ENCODE measurements around the gene NSD2. TPM values are rescaled to one million over a fixed set of nuclear protein-coding genes. Genes with fewer than 3 reads are reported as not detected.

NSD2 gene
- total RNA-seq, 4 donors from 2014 or later = 56.0 to 255 (median 98.9) TPM

DNA sequence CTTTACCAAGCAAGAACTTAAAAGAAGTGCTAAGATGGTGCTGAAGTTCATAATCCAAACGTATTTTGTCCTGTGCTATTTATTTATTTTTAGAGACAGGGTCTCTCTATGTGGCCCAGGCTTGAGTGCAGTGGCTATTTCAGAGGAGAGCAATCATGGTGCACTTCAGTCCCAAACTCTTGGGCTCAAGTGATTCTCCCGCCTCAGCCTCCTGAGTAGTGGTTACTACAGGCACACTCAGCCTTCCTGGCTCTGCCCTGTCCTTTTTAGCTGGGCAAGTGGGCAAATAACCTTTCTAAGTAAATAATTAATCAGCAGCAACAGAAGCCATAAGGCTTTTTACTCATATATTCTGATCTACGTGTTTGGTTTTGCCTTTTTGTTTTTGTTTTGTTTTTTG is 2.6 kb downstream of the NSD2 start:
- TF ChIP-seq, protein P1, sequence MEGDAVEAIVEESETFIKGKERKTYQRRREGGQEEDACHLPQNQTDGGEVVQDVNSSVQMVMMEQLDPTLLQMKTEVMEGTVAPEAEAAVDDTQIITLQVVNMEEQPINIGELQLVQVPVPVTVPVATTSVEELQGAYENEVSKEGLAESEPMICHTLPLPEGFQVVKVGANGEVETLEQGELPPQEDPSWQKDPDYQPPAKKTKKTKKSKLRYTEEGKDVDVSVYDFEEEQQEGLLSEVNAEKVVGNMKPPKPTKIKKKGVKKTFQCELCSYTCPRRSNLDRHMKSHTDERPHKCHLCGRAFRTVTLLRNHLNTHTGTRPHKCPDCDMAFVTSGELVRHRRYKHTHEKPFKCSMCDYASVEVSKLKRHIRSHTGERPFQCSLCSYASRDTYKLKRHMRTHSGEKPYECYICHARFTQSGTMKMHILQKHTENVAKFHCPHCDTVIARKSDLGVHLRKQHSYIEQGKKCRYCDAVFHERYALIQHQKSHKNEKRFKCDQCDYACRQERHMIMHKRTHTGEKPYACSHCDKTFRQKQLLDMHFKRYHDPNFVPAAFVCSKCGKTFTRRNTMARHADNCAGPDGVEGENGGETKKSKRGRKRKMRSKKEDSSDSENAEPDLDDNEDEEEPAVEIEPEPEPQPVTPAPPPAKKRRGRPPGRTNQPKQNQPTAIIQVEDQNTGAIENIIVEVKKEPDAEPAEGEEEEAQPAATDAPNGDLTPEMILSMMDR (IDR thresholded peaks at IDR 0.05) = no peak
- peak in 1 of 2 donors; percentile 14 for TF ChIP-seq POLR2A (IDR thresholded peaks at IDR 0.05)
- Histone ChIP-seq H3K27me3 (no peaks in the 10 kb centered on the region), H3K9me3 (no peaks in the 10 kb centered on the region), H3K4me3 (no peak overlapping the region), H3K27ac (peak overlapping the region in 2 of 4 donors; percentile 2 to 97), H3K36me3 (no peaks in the 10 kb centered on the region), H3K4me1 (peaks cover 0 to 34% (median 5%) of the 10 kb centered on the region in 4 donors)
- peak in 1 of 3 donors; percentile 22 for DNase-seq

DNA sequence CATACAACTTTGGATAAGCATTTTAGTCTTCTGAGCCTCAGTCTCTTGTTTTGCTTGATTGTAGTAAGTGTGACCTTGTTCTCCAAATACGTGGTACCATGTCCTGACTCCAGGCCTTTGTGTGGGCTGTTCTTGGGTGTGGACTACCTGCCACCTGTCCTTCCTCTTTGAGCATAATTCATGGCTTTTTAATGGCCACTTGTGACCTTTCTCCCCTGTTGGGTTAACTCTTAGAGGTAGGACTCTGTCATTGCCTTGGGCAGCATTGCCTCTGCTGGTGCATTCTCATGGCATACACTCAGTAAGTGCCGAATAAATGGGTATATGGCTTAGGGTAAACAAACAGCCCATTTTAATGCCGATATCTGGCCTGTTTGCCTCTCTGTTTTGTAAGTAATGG is 3.0 kb downstream of the NSD2 start:
- Histone ChIP-seq H3K27me3 (no peaks in the 10 kb centered on the region), H3K4me3 (no peak overlapping the region), H3K27ac (peak overlapping the region in 2 of 4 donors; percentile 2 to 97), H3K9me3 (no peaks in the 10 kb centered on the region), H3K36me3 (no peaks in the 10 kb centered on the region), H3K4me1 (peaks cover 0 to 30% (median 3%) of the 10 kb centered on the region in 4 donors)
- DNase-seq = peak in 1 of 3 donors; percentile 34
- TF ChIP-seq, protein P1 (IDR thresholded peaks at IDR 0.05) = peak in 2 of 6 experiments; percentile 6 to 18
- no peak for TF ChIP-seq POLR2A (IDR thresholded peaks at IDR 0.05)

DNA sequence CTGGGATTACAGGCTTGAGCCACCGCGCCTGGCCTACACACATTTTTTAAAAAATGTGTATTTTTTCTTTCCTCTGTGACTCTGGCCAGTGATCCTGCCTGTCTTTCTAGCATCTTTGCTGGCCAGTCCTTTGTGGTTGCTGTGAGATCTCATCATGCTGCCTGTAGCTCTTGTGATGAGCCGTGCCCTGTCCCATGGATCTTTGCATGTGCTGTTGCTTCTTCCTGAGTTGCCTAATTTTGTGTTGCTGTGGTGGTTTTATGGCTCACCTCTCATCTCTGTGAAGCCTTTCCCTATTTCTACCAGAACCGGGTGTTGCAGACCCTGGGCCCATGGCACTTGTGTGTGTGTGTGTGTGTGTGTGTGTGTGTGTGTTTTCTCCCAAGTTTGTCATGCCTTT is 8.3 kb downstream of the NSD2 start:
- Histone ChIP-seq H3K27me3 (no peaks in the 10 kb centered on the region), H3K27ac (no peak overlapping the region), H3K4me1 (peaks cover 0 to 29% (median 0%) of the 10 kb centered on the region in 4 donors), H3K36me3 (no peaks in the 10 kb centered on the region), H3K9me3 (no peaks in the 10 kb centered on the region), H3K4me3 (no peak overlapping the region)
- DNase-seq = peak in 1 of 3 donors; percentile 30
- no peak for TF ChIP-seq POLR2A (IDR thresholded peaks at IDR 0.05)
- TF ChIP-seq, protein P1 (IDR thresholded peaks at IDR 0.05) = no peak

DNA sequence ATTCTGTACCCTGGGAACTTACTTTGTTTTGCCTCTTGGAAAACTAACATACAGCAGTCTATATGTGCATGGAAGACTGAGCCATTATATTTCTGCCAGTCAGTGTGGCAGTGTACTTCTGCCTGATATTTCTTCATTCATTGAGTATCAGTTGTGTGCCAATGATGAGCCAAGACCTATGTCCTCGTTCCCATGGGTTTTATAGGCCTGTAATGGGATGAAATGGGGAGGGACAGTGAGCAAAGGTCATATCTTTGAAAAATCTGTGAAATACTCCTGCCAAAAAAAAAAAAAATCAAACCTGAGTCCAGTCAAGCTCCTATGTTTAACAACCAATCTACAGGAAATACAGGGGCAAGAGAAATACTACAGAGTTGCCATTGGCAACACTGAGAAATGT is 9.1 kb downstream of the NSD2 start:
- Histone ChIP-seq H3K4me1 (peaks cover 0 to 29% (median 0%) of the 10 kb centered on the region in 4 donors), H3K36me3 (no peaks in the 10 kb centered on the region), H3K27me3 (no peaks in the 10 kb centered on the region), H3K27ac (peak overlapping the region in 1 of 4 donors; percentile 69), H3K9me3 (no peaks in the 10 kb centered on the region), H3K4me3 (no peak overlapping the region)
- DNase-seq = no peak
- TF ChIP-seq, protein P1 (IDR thresholded peaks at IDR 0.05) = no peak
- TF ChIP-seq POLR2A (IDR thresholded peaks at IDR 0.05) = no peak

DNA sequence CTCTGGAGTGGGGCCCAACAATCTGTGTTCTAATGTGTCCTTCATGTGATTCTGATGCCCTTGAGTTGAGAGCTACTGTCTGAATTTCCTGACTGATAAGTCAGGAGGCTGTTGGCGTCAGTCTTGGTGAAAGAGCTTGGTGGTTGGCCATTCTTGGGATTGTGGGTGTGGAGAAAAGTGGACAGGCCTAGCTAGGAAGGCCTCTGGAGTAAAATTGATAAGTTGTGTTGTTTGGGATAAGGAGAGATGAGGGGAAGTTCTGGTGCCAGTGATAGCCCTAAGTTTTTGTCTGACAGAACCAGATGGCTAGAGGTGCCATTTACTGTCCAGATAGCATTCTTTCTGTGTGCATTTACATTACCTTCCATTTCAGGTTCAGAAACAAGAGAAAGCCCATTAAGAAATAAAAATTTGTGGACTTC is 11.7 kb downstream of the NSD2 start:
- Histone ChIP-seq H3K9me3 (no peaks in the 10 kb centered on the region), H3K36me3 (no peaks in the 10 kb centered on the region), H3K27ac (no peak overlapping the region), H3K4me1 (peaks cover 0 to 35% (median 0%) of the 10 kb centered on the region in 4 donors), H3K4me3 (no peak overlapping the region), H3K27me3 (no peaks in the 10 kb centered on the region)
- DNase-seq = no peak
- no peak for TF ChIP-seq POLR2A (IDR thresholded peaks at IDR 0.05)
- TF ChIP-seq, protein P1 (IDR thresholded peaks at IDR 0.05) = no peak

DNA sequence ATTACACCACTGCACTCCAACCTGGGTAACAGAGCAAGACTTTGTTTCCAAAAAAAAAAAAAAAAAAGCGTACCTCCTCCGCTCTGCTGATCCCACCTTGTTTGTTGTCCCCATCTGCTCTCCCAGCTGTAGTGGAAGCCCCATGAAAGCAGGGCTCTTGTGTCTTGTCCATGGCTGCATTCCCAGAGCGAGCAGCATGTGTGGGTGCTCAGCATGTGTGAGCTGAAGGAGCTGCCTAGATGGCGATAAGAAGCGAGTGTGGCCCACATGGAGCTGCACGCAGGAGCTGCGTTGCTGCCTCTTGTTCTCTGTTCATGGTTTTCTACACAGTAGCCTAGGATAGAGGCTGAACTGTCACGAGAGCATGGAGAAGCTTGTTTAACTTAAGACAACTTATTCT is 12.4 kb downstream of the NSD2 start:
- no peak for DNase-seq
- Histone ChIP-seq H3K4me1 (peaks cover 0 to 33% (median 0%) of the 10 kb centered on the region in 4 donors), H3K36me3 (no peaks in the 10 kb centered on the region), H3K9me3 (no peaks in the 10 kb centered on the region), H3K27me3 (no peaks in the 10 kb centered on the region), H3K4me3 (no peak overlapping the region), H3K27ac (no peak overlapping the region)
- TF ChIP-seq, protein P1 (IDR thresholded peaks at IDR 0.05) = no peak
- TF ChIP-seq POLR2A (IDR thresholded peaks at IDR 0.05) = no peak

All from Peyer's patch (tissue), 4 donors.